ENCODE results near the gene CLIP1.
"Not testable (repeated sequence)": the region's sequence is repeated elsewhere in the genome, so short reads cannot be mapped to it uniquely, and the experiment has no call there.

Gene CLIP1

DNA sequence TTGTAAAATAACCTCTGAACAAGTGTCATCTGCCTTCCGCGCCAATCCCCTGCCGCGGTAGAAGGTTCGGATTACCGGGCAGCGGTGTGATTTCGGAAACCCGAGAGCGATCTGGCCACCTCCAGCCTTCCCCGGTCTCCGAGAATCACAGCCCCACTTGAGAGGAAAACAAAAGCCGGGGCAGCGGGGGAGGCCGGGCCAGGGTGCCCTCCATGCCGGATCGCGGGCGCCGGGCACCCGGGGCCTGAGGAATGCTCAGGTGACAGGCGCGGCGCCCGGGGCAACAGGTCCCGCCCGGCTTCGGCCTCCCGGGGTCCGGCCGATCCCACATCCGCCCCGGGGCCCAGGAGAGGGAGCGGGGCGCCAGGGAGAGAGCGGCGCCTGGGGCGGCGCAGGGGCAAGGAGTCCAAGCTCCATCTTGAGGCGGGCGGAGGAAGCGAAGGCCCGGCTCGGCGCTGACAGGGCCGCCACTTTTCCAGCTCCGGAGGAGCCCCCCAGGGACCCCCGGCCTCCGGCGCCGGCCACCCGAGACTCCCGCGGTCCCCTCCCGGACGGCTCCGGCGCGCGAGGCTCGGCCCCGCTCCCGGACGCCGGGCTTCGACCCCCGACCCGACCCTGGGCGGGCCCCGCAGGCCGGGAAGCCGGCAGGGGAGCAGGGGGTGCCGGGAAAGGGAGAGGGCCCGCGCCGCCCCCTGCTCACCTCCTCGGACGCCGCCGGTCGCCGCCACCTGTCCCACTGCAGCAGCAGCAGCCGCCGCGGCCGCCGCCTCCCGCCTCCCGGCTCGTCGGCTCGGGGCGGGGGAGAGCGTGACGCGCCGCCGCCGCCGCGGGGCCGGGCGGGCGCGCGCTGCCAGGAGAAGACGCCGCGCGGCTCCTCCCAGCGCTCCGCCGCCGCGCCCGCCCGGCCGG is at the start of gene CLIP1:
CLIP1 (minus strand) TSS at position 849 of the 909 bp plus-strand sequence. CDS start 42,217 bp downstream, outside the sequence.
- peak; percentile 56 to 76 for DNase-seq

DNA sequence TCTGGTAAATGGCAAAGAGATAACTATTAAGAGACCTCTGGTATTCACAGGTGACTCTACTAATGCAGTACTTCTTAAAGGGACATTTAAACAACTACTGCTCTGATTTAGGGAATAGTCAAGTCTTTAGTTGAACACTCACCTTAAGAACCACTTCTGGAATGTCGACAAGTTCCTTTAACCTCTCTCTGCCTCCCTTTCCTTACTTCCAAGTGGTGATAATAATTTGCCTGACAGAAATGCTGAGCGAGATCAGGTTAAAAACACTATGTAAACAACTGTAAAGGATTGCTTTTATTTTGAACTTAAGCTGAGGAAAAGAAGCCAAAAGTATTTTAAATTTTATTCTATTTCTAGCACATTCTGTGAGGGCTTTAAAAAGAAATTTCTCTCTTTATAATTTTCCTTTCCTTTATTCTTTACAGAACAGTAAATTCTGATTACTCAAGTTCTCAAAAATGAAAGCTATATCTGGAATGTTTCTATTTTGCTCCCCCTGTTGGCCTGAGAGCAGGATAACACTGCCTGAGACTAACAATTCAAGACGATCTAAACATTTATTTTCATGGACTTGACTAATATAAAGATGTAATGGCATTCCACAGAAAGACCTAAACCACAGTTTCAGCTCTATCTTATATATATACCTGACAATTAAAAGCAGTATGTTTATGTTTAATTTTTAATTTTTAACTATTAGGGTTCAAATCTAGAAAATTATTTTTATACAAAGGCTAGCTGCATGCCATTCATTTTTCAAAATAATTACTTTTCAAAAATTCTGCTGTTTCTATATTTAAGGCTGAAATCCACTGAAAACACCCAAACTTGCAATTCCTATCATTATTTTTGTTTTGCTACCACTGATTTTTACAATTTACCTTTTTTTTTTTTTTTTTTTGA is 49.1 kb upstream of the CLIP1 start:
- peak; percentile 22 to 77 for DNase-seq

DNA sequence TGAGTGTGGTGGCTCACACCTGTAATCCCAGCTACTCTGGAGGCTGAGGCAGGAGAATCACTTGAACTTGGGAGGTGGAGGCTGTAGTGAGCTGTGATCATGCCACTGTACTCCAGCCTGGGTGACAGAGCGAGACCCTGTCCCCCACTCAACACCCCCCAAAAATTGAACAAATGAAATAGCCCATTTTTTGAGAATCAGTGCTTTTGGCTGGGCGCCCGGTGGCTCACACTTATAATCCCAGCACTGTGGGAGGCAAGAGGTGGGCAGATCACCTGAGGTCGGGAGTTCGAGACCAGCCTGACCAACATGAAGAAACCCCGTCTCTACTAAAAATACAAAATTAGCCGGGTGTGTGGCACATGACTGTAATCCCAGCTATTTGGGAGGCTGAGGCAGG is 48.1 kb upstream of the CLIP1 start:
- not testable (repeated sequence) for DNase-seq

DNA sequence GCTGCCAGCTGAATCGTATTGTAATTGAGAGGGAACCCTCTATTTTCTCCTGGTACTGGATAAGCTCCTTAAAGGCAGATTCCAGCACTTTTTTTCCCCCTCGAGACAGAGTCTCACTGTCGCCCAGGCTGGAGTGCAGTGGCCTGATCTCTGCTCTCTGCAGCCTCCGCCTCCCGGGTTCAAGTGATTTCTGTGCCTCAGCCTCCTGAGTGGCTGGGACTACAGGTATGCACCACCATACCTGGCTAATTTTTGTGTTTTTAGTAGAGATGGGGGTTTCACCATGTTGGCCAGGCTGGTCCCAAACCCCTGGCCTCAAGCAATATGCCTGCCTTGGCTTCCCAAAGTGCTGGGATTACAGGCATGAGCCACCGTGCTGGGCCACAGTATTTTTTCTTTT is 47.4 kb upstream of the CLIP1 start:
- not testable (repeated sequence) for DNase-seq

DNA sequence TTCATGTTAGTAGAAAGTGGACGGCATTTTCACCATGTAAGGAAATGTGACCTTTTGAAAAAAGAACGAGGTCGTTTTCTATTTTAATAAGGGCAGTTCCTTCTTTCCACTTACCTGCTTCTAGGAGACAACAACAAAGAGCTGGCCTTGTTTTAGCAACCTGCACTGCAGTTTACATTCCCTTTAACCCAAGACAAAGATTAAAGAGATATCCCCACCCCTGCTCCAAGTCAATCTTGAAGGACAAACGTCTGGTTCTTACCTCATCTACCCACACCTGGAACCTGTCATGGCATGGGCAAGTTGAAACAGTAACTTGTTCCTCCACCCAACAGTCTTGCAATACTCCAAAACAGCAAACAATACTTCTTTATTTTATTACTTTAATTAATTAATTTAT is 45.5 kb upstream of the CLIP1 start:
- no peak for DNase-seq

DNA sequence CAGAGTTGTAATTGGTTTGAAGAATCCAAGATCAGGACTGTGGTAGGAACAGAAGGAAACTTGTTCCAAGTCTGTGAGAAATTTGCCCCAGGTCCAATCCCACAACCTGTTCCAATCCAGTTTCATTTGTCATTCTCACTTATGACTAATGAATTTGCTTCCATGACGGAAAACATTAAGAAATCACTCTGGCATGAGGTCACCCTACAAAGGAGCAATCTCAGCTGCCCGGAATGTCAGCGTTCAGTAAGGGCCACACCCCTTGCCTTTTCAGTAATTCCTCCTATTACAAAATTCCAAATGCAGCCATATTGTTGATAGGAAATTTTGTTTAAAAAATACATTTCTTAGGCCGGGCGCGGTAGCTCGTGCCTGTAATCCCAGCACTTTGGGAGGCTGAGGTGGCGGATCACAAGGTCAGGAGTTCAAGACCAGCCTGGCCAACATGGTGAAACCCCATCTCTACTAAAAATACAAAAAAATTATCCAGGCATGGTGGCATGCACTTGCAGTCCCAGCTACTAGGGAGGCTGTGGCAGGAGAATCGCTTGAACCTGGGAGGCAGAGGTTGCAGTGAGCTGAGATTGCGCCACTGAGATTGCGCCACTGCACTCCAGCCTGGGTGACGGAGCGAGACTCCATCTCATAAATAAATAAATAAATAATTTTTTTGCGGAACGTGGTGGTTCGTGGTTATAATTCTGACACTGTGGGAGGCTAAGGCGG is 42.0 kb upstream of the CLIP1 start:
- DNase-seq = peak in 1 of 2 donors; percentile 33

DNA sequence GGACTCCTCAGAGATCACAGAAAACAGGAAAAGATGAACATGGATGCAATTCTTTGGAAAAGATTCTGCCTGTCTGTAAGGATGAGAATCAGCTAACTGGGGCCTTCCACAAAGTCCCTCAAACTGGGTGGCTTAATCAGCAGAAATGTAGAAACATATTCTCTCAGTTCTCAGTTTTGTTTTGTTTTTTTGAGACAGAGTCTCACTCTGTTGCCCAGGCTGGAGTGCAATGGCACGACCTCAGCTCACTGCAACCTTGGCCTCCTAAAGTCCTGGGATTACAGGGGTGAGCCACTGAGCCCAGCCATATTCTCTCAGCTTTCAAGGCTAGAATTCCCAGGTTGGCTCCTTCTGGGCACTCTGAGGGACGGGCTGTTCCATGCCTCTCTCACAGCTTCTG is 38.2 kb upstream of the CLIP1 start:
- DNase-seq = no peak

DNA sequence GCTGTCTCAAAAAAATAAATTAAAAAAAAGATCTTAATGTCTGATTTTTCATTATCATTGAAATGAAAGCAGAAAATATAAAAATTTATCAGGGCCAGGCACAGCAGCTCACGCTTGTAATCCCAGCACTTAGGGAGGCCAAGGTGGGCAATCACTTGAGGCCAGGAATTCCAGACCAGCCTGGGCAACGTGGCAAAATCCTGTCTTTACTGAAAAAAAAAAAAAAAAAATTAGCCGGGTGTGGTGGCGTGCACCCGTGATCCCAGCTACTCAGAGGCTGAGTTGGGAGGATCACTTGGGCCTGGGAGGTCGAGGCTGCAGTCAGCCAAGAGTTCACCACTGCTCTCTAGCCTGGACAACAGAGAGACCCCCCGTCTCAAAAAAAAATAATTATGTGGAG is 37.6 kb upstream of the CLIP1 start:
- no peak for DNase-seq

DNA sequence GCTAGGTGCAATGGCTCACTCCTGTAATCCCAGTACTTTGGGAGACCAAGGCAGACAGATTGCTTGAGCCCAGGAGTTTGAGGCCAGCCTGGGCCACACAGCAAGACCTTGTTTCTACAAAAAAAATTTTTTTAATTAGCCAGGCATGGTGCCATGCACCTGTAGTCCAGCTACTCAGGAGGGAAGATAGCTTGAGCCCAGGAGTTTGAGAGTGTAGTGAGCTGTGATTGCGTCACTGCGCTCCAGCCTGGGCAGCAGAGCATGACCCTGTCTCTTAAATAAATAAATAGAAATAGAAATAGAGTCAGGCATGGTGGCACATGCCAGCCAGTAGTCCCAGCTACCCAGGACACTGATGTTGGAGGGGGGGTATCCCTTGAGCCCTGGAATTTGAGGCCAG is 36.7 kb upstream of the CLIP1 start:
- DNase-seq = no peak

DNA sequence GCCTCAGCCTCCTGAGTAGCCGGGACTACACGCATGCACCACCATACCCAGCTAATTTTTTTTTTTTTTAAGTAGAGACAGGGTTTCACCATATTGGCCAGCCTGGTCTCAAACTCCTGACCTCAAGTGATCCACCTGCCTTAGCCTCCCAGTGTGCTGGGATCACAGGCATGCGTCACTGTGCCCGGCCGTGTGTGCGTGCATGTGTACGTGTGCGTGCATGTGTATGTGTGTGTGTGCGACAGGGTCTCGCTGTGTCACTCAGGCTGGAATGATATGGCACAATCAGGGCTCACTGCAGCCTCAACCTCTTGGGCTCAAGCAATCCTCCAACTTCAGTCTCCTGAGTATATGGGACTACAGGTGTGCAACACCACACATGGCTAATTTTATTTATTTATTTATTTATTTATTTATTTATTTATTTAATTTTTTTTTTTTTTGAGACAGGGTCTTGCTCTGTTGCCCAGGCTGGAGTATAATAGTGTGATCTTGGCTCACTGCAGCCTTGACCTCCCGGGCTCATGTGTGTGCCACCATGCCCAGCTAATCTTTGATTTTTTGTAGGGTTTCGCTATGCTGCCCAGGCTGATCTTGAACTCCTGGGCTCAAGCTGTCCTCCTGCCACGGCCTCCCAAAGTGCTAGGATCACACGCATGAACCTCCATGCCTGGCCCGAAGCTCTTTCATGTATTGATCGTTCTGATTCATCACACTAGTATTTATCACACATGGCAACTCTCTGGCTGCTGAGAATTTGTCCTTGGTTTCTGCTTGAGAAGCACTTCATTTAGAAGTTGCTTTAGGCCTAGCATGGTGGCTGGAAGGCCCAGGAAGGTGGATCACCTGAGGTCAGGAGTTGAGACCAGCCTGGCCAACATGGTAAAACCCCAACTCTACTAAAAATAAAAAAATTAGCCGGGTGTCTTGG is 35.9 kb upstream of the CLIP1 start:
- DNase-seq = no peak

DNA sequence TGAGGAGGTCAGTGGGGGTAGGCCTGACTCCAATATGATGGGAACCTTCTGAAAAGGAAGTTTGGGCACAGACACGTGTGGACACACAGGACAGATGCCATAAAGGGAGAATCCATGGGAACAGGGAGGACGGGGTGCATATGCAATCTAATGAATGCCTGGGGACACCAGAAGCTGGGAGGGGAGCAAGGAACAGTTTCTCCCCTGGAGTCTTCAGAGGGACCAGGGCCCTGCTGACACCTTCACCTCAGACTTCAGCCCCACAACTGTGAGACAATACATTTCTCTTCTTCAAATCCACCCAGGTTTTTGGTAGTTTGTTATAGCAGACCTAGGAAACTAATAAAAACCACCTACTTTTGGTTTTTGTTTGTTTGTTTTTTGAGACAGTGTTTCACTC is 35.2 kb upstream of the CLIP1 start:
- DNase-seq = no peak

DNA sequence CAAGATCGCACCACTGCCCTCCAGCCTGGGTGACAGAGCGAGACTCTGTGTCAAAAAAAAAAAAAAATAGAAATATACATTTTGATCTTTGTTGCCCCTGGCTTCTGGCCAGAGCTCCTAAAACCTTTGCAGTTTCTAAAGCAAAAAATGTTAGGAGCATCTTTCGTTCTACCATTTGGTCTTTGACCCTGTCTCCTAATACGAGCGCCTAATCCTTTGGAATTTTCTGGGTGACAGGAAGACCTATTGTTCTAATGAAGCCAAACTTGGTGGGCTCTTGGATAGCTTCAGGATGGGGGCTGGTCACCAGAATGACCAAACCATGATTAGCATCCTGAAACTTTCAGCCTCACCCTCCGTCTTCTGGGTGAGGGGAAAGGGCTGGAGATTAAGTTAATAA is 32.3 kb upstream of the CLIP1 start:
- no peak for DNase-seq

DNA sequence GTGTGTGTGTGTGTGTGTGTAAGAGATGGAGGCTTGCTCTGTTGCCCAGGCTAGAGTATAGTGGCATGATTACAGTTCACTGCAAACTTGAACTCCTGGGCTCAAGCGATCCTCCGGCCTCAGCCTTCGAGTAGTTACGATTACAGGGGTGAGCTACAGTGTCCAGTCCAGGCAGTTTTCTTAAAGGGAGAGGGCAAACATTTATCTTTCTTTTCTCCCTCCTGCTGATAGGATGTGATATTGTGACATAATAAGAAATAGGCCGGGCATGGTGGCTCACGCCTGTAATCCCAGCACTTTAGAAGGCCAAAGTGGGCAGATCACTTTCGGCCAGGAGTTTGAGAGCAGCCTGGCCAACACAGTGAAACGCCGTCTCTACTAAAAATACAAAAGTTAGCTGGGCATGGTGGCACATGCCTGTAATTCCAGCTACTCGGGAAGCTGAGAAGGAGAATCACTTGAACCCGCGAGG is 31.8 kb upstream of the CLIP1 start:
- DNase-seq = no peak

DNA sequence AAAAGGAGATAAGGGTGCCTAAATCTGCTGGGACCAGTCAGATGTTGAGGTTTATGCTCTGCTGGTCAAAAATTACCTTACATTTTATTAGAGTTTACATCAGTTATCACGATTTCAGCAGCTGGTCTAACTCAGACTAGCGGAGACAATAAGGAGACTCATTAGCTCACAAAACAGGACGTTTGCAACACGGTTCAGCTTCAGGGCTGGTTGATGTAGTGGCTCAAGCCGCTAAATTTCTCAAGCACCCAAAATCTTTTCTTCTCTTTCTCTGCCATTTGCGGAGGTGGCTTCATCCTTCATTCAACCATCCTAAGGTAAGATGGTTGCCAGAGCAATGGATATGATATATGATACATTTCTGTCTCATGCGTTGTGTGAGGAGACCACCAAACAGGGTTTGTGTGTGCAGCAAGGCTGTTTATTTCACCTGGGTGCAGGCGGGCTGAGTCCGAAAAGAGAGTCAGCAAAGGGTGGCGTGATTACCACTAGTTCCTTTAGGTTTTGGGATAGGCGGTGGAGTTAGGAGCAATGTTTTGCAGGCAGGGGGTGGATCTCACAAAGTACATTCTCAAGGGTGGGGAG is 30.3 kb upstream of the CLIP1 start:
- no peak for DNase-seq

DNA sequence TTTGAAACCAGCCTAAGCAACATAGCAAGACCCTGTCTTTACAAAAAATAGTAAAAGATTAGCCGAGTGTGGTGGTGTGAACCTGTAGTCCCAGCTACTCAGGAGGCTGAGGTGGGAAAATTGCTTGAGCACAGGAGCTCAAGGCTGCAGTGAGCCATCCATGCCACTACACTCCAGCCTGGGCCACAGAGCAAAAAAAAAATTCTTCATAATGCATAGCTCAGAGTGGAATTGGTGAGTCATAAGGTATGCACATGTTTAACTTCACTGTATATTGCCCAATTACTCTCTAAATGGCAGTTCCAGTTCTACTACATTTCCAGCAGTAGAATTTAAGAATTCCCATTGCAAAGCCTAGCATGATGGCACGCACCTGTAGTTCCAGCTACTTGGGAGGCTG is 26.8 kb upstream of the CLIP1 start:
- DNase-seq = no peak

DNA sequence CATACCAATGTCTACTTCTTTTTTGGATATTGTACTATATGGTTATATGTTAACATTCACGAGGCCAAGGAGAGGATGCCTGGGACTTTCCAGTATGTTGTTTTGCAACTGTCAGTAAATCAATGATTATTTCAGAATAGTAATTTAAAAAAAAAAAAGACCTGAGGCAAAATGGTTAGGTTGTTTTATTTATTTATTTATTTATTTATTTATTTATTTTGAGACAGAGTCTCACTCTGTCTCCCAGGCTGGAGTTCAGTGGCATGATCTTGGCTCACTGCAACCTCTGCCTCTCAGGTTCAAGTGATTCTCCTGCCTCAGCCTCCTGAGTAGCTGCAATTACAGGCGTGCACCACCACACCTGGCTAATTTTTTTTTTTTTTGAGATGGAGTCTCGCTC is 25.4 kb upstream of the CLIP1 start:
- DNase-seq = not testable (repeated sequence)

DNA sequence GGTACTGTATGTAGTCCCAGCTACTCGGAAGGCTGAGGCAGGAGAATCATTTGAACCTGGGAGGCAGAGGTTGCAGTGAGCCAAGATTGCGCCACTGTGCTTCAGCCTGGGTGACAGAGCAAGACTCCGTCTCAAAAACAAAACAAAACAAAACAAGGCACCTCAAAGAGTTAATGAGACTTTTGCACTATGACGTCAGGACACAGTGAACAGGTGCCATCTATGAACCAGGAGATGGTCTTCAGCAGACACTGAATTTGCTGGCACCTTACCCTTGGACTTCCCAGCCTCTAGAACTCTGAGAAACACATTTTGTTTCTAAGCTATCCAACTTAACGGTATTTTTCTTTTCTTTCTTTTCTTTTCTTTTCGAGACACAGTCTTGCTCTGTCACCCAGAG is 23.9 kb upstream of the CLIP1 start:
- DNase-seq = not testable (repeated sequence)

DNA sequence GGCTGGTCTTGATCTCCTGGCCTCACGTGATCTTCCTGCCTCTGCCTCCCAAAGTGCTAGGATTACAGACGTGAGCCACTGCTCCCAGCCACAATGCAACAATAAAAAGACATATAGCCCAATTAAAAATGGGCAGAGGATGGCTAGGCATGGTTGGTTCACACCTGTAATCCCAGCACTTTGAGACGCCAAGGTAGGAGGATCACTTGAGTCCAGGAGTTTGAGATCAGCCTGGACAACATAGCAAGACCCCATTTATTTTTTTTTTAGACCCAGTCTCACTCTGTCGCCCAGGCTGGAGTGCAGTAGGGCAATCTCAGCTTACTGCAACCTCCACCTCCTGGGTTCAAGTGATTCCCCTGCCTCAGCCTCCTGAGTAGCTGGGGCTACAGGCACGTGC is 21.6 kb upstream of the CLIP1 start:
- not testable (repeated sequence) for DNase-seq

DNA sequence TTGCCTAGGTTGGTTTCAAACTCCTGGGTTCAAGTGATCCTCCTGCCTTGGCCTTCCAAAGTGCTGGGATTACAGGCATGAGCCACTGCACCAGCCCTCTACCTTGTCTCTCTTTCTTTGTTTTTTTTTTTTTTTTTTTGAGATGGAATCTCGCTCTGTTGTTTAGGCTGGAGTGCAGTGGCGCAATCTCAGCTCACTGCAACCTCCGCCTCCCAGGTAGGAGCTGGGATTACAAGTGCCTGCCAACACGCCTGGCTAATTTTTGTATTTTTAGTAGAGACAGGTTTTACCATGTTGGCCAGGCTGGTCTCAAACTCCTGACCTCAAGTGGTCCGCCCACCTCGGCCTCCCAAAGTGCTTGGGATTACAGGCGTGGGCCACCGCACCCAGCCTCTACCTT is 16.4 kb upstream of the CLIP1 start:
- DNase-seq = not testable (repeated sequence)

DNA sequence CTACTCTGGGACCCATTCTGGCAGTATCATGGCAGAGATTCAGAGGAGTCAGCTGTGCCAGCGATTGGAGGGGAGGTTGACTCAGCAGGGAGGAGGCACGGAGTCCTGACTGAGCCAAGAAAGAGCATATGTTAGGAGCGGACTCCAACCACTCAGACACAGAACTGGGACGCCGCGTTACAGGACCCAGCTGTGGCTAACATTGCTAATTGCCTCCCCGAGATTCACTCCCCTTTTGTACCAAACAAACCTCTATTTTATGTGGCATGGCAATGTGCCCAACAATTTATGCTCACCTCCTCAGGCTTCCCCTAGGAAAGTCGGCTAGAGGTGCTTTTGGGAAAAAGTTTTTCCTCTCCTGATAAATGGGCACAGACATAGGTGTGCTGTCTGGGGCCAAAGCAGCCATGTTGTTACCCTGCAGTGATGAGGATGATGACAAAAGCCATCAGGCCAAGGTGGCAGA is 15.2 kb upstream of the CLIP1 start:
- DNase-seq = no peak

DNA sequence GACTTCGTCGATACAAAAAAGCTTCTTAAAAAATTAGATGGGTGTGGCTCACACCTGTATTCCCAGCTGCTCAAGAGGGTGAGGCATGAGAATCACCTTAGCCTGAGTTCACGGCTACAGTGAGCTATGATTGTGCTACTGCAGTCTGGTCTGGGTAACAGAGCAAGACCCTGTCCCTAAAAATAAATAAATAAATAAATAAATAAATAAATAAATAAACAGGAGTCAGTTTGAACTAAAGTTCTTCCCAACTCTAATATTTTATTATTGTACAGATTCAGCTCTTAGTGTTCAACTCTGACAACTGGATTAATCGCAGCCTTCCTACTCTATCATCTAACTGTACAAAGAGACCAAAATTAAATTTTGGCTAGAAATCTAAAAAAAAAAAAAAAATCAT is 12.7 kb upstream of the CLIP1 start:
- no peak for DNase-seq
